GM23338 (cell line): ENCODE results near the gene EXOSC7. TPM values are rescaled to one million over a fixed set of nuclear protein-coding genes. Genes with fewer than 3 reads are reported as not detected.

Experiments
- ATAC-seq: fragments of 200-7000 bp; cut with Tn5 transposase; 3 replicates; pipeline ENCODE4 v1.9.1; 2020
- DNase-seq: peaks from one replicate; pipeline ENCODE4 v3.0.0-alpha.2; 2015; ENCODE audit warnings: low spot score
- H2AFZ ChIP-seq: fragments of 200-600 bp; sonication (generic); 2 replicates; pipeline ENCODE4 v1.8.0; 2016; ENCODE audit warnings: antibody characterized with exemption, mild to moderate bottlenecking, moderate library complexity
- H3F3A ChIP-seq: fragments of 200-600 bp; sonication (generic); replicated peaks from 2 replicates; pipeline ENCODE4 v1.8.0; 2017; ENCODE audit warnings: antibody characterized with exemption, mixed run types, low read depth
- H3K27ac ChIP-seq: fragments of 200-600 bp; sonication (generic); 2 replicates; pipeline ENCODE4 v1.6.1; 2016; ENCODE audit warnings: low read depth
- H3K27me3 ChIP-seq: fragments of 200-600 bp; sonication (generic); 2 replicates; pipeline ENCODE4 v1.8.0; 2016; ENCODE audit warnings: mild to moderate bottlenecking, mixed run types, moderate library complexity; ENCODE audit not compliant: insufficient read depth
- H3K36me3 ChIP-seq: fragments of 200-600 bp; sonication (generic); 2 replicates; pipeline ENCODE4 v1.8.0; 2016; ENCODE audit warnings: mild to moderate bottlenecking; ENCODE audit not compliant: insufficient read depth
- H3K4me1 ChIP-seq: fragments of 200-600 bp; sonication (generic); 2 replicates; pipeline ENCODE4 v1.8.0; 2016; ENCODE audit warnings: mild to moderate bottlenecking, moderate library complexity; ENCODE audit not compliant: insufficient read depth
- H3K4me2 ChIP-seq: fragments of 200-600 bp; sonication (generic); 2 replicates; pipeline ENCODE4 v1.7.1; 2017; ENCODE audit warnings: mixed run types
- H3K4me3 ChIP-seq: fragments of 200-600 bp; sonication (generic); 2 replicates; pipeline ENCODE4 v1.6.1; 2016; ENCODE audit warnings: mixed run types
- H3K79me2 ChIP-seq: fragments of 200-600 bp; sonication (generic); replicated peaks from 2 replicates; pipeline ENCODE4 v1.8.0; 2017; ENCODE audit warnings: mild to moderate bottlenecking; ENCODE audit not compliant: insufficient read depth
- H3K9me2 ChIP-seq: fragments of 200-600 bp; sonication (generic); 2 replicates; pipeline ENCODE4 v1.8.0; 2017; ENCODE audit not compliant: insufficient read depth
- H4K20me1 ChIP-seq: fragments of 200-600 bp; sonication (generic); replicated peaks from 2 replicates; pipeline ENCODE4 v1.8.0; 2017; ENCODE audit warnings: mild to moderate bottlenecking; ENCODE audit not compliant: insufficient read depth
- H3K27ac Mint-ChIP-seq: 2 replicates; pipeline ENCODE4 v1.8.0; 2020; ENCODE audit warnings: inconsistent platforms, mild to moderate bottlenecking, moderate library complexity, mixed read lengths
- H3K27me3 Mint-ChIP-seq: 3 replicates; pipeline ENCODE4 v1.8.0; 2022; ENCODE audit warnings: low read depth, mild to moderate bottlenecking, moderate library complexity, mixed read lengths, inconsistent platforms; ENCODE audit not compliant: insufficient read depth, poor library complexity
- H3K36me3 Mint-ChIP-seq: 3 replicates; pipeline ENCODE4 v1.8.0; 2021; ENCODE audit warnings: low read depth, mild to moderate bottlenecking, inconsistent platforms, moderate library complexity, mixed read lengths
- H3K4me1 Mint-ChIP-seq: 3 replicates; pipeline ENCODE4 v1.8.0; 2020; ENCODE audit warnings: mild to moderate bottlenecking, inconsistent platforms, mixed read lengths
- H3K4me3 Mint-ChIP-seq: 3 replicates; pipeline ENCODE4 v1.8.0; 2021; ENCODE audit warnings: moderate library complexity, mild to moderate bottlenecking, inconsistent platforms, mixed read lengths
- H3K9me3 Mint-ChIP-seq: 3 replicates; pipeline ENCODE4 v1.8.0; 2020; ENCODE audit warnings: moderate library complexity, mild to moderate bottlenecking, inconsistent platforms, mixed read lengths
- EZH2phosphoT487 ChIP-seq: fragments of 200-600 bp; sonication (generic); IDR thresholded peaks from one replicate; pipeline ENCODE4 v1.8.1; 2018; ENCODE audit warnings: antibody characterized with exemption; ENCODE audit not compliant: unreplicated experiment
- POLR2AphosphoS5 ChIP-seq: IDR thresholded peaks from 2 replicates; pipeline ENCODE4 v1.6.1; 2016; ENCODE audit warnings: antibody characterized with exemption, low read depth
- ZNF331 ChIP-seq: fragments of 250-450 bp; sonication (Bioruptor Pico); IDR thresholded peaks from 2 replicates; pipeline ENCODE4 v1.5.0; 2020; ENCODE audit warnings: low read depth, mild to moderate bottlenecking, moderate library complexity
- polyA plus RNA-seq: library from polyadenylated mRNA; unstranded; fragments of >200 nt; fragmentation: Nextera tagmentation; extraction: Ambion mirVana; gene quantifications from 2 replicates; pipeline ENCODE4 v1.2.1, GENCODE V29; 2016
- total RNA-seq: library from RNA; depleted of rRNA; stranded (reverse); fragments of >200 nt; shearing (Covaris generic); gene quantifications from 2 replicates; pipeline ENCODE4 v1.2.3, GENCODE V29; 2014
- TF ChIP-seq, protein P1 (sequence below), 2 experiments: fragments of 200-600 bp in 1 of 2; sonication (generic) in 1 of 2; conservative IDR thresholded peaks; 2 replicates each; pipeline versions ENCODE4 v1.5.1 to v1.6.1; 2016 to 2017; ENCODE audit warnings: antibody characterized with exemption in 2 of 2, low read depth in 2 of 2, mild to moderate bottlenecking in 2 of 2, moderate library complexity in 1 of 2
- TF ChIP-seq, protein P2 (sequence below): IDR thresholded peaks from one replicate; pipeline ENCODE4 v1.6.1; 2018; ENCODE audit warnings: antibody characterized with exemption; ENCODE audit not compliant: unreplicated experiment
- TF ChIP-seq, protein P3 (sequence below): fragments of 250-450 bp; sonication (Bioruptor Pico); IDR thresholded peaks from 2 replicates; pipeline ENCODE4 v1.5.0; 2020; ENCODE audit warnings: mild to moderate bottlenecking, moderate library complexity

Gene EXOSC7
- total and polyA plus RNA-seq, 2 experiments from 2014 or later = 84.8 to 120 TPM

DNA sequence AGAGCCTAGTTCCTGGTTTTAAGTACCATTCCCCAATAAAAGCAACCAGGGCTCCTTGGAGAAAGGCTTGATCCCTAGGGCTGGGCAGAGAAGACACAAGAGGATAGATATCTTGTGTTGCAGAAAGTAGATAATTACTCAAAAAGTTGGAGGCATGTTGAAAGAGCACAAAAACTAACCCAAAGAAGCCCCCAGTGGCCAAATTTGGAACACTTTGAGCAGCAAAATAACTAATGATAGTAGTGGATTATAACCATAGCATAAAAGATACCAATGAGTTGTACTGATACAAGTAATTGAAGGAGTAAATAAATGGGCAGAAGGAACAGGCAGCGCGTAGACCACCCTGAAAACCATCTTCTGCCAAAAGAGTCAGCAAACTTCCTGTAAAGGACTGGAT is 12.0 kb downstream of the EXOSC7 start:
- DNase-seq (peak; percentile 47), ATAC-seq (no peak)
- H3K27me3 Mint-ChIP-seq = peaks cover 3% of the 10 kb centered on the region
- H3K36me3 ChIP-seq = peaks cover 12% of the 10 kb centered on the region; the same call in 1 of the 2 replicates
- H3K4me1 Mint-ChIP-seq = peaks cover 25% of the 10 kb centered on the region
- H3K36me3 Mint-ChIP-seq = peaks cover 82% of the 10 kb centered on the region
- H3K9me3 Mint-ChIP-seq = peaks cover 24% of the 10 kb centered on the region
- peaks cover 4% of the 10 kb centered on the region; the same call in 1 of the 2 replicates for H3K9me2 ChIP-seq
- no peak overlapping the region for H2AFZ ChIP-seq
- no peak overlapping the region for H3K4me2 ChIP-seq
- 0 out of 2 replicates have a peak, but pooled peaks cover 4% of the 10 kb centered on the region for H3F3A ChIP-seq
- H3K27ac ChIP-seq = no peak overlapping the region
- peaks cover 78% of the 10 kb centered on the region for H3K79me2 ChIP-seq
- TF ChIP-seq, protein P1, sequence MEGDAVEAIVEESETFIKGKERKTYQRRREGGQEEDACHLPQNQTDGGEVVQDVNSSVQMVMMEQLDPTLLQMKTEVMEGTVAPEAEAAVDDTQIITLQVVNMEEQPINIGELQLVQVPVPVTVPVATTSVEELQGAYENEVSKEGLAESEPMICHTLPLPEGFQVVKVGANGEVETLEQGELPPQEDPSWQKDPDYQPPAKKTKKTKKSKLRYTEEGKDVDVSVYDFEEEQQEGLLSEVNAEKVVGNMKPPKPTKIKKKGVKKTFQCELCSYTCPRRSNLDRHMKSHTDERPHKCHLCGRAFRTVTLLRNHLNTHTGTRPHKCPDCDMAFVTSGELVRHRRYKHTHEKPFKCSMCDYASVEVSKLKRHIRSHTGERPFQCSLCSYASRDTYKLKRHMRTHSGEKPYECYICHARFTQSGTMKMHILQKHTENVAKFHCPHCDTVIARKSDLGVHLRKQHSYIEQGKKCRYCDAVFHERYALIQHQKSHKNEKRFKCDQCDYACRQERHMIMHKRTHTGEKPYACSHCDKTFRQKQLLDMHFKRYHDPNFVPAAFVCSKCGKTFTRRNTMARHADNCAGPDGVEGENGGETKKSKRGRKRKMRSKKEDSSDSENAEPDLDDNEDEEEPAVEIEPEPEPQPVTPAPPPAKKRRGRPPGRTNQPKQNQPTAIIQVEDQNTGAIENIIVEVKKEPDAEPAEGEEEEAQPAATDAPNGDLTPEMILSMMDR (conservative IDR thresholded peaks at IDR 0.05; ENCODE audit: low read depth in 2 of 2) = peak in 1 of 2 experiments; percentile 55; a peak in 2 of 4 replicates
- TF ChIP-seq, protein P2, sequence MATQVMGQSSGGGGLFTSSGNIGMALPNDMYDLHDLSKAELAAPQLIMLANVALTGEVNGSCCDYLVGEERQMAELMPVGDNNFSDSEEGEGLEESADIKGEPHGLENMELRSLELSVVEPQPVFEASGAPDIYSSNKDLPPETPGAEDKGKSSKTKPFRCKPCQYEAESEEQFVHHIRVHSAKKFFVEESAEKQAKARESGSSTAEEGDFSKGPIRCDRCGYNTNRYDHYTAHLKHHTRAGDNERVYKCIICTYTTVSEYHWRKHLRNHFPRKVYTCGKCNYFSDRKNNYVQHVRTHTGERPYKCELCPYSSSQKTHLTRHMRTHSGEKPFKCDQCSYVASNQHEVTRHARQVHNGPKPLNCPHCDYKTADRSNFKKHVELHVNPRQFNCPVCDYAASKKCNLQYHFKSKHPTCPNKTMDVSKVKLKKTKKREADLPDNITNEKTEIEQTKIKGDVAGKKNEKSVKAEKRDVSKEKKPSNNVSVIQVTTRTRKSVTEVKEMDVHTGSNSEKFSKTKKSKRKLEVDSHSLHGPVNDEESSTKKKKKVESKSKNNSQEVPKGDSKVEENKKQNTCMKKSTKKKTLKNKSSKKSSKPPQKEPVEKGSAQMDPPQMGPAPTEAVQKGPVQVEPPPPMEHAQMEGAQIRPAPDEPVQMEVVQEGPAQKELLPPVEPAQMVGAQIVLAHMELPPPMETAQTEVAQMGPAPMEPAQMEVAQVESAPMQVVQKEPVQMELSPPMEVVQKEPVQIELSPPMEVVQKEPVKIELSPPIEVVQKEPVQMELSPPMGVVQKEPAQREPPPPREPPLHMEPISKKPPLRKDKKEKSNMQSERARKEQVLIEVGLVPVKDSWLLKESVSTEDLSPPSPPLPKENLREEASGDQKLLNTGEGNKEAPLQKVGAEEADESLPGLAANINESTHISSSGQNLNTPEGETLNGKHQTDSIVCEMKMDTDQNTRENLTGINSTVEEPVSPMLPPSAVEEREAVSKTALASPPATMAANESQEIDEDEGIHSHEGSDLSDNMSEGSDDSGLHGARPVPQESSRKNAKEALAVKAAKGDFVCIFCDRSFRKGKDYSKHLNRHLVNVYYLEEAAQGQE = no peak
- no peak overlapping the region for H3K27ac Mint-ChIP-seq
- H4K20me1 ChIP-seq = peaks cover 33% of the 10 kb centered on the region
- H3K4me3 ChIP-seq = no peak overlapping the region
- H3K4me3 Mint-ChIP-seq = no peak overlapping the region
- H3K27me3 ChIP-seq = no peaks in the 10 kb centered on the region
- peaks cover 11% of the 10 kb centered on the region for H3K4me1 ChIP-seq

DNA sequence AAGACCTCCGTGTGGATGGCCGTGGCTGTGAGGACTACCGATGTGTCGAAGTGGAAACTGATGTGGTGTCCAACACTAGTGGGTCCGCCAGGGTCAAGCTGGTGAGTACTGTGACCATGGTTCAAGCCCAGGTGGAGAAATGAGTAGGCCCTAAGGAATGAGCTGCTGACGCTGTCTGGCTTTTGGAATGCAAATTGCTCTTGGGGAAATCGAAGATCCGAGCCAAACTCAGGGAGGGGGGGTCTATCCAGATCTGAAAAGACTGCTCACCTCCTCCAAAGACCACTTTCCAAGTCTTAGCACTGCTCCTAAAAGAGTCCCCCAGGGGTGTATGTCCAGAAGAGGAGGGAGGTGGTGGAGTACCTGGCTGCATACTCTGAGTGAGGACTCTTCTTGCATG is 13.1 kb downstream of the EXOSC7 start:
- ATAC-seq (no peak), DNase-seq (peak; percentile 12)
- no peak overlapping the region for H2AFZ ChIP-seq
- no peak overlapping the region for H3K27ac ChIP-seq
- peak overlapping the region; percentile 41 for H3K27ac Mint-ChIP-seq
- peaks cover 12% of the 10 kb centered on the region; the same call in 1 of the 2 replicates for H3K36me3 ChIP-seq
- H4K20me1 ChIP-seq = peaks cover 22% of the 10 kb centered on the region
- 0 out of 2 replicates have a peak overlapping the region, but pooled peaks have one; percentile 35 for H3K4me2 ChIP-seq
- H3F3A ChIP-seq = 0 out of 2 replicates have a peak, but pooled peaks cover 4% of the 10 kb centered on the region
- H3K27me3 Mint-ChIP-seq = peaks cover 3% of the 10 kb centered on the region
- H3K4me3 ChIP-seq = no peak overlapping the region
- peaks cover 24% of the 10 kb centered on the region for H3K9me3 Mint-ChIP-seq
- H3K27me3 ChIP-seq = no peaks in the 10 kb centered on the region
- peaks cover 4% of the 10 kb centered on the region; the same call in 1 of the 2 replicates for H3K9me2 ChIP-seq
- H3K4me1 ChIP-seq = peaks cover 22% of the 10 kb centered on the region
- peaks cover 80% of the 10 kb centered on the region for H3K36me3 Mint-ChIP-seq
- peaks cover 78% of the 10 kb centered on the region for H3K79me2 ChIP-seq
- H3K4me3 Mint-ChIP-seq = no peak overlapping the region; the same call in 2 of the 3 replicates
- peaks cover 36% of the 10 kb centered on the region for H3K4me1 Mint-ChIP-seq
- TF ChIP-seq, protein P3, sequence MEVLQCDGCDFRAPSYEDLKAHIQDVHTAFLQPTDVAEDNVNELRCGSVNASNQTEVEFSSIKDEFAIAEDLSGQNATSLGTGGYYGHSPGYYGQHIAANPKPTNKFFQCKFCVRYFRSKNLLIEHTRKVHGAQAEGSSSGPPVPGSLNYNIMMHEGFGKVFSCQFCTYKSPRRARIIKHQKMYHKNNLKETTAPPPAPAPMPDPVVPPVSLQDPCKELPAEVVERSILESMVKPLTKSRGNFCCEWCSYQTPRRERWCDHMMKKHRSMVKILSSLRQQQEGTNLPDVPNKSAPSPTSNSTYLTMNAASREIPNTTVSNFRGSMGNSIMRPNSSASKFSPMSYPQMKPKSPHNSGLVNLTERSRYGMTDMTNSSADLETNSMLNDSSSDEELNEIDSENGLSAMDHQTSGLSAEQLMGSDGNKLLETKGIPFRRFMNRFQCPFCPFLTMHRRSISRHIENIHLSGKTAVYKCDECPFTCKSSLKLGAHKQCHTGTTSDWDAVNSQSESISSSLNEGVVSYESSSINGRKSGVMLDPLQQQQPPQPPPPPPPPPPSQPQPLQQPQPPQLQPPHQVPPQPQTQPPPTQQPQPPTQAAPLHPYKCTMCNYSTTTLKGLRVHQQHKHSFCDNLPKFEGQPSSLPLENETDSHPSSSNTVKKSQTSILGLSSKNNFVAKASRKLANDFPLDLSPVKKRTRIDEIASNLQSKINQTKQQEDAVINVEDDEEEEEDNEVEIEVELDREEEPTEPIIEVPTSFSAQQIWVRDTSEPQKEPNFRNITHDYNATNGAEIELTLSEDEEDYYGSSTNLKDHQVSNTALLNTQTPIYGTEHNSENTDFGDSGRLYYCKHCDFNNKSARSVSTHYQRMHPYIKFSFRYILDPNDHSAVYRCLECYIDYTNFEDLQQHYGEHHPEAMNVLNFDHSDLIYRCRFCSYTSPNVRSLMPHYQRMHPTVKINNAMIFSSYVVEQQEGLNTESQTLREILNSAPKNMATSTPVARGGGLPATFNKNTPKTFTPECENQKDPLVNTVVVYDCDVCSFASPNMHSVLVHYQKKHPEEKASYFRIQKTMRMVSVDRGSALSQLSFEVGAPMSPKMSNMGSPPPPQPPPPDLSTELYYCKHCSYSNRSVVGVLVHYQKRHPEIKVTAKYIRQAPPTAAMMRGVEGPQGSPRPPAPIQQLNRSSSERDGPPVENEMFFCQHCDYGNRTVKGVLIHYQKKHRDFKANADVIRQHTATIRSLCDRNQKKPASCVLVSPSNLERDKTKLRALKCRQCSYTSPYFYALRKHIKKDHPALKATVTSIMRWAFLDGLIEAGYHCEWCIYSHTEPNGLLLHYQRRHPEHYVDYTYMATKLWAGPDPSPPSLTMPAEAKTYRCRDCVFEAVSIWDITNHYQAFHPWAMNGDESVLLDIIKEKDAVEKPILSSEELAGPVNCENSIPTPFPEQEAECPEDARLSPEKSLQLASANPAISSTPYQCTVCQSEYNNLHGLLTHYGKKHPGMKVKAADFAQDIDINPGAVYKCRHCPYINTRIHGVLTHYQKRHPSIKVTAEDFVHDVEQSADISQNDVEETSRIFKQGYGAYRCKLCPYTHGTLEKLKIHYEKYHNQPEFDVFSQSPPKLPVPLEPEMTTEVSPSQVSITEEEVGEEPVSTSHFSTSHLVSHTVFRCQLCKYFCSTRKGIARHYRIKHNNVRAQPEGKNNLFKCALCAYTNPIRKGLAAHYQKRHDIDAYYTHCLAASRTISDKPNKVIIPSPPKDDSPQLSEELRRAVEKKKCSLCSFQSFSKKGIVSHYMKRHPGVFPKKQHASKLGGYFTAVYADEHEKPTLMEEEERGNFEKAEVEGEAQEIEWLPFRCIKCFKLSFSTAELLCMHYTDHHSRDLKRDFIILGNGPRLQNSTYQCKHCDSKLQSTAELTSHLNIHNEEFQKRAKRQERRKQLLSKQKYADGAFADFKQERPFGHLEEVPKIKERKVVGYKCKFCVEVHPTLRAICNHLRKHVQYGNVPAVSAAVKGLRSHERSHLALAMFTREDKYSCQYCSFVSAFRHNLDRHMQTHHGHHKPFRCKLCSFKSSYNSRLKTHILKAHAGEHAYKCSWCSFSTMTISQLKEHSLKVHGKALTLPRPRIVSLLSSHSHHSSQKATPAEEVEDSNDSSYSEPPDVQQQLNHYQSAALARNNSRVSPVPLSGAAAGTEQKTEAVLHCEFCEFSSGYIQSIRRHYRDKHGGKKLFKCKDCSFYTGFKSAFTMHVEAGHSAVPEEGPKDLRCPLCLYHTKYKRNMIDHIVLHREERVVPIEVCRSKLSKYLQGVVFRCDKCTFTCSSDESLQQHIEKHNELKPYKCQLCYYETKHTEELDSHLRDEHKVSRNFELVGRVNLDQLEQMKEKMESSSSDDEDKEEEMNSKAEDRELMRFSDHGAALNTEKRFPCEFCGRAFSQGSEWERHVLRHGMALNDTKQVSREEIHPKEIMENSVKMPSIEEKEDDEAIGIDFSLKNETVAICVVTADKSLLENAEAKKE (CRISPR knock-in tag) = no peak
- TF ChIP-seq ZNF331 = no peak
- no peak for TF ChIP-seq EZH2phosphoT487
- TF ChIP-seq, protein P1 (conservative IDR thresholded peaks at IDR 0.05; ENCODE audit: low read depth in 2 of 2) = no peak
- no peak for TF ChIP-seq POLR2AphosphoS5
